Glutamatergic neuron (in vitro differentiated cells): ENCODE measurements around the gene RBP2. TPM values are rescaled to one million over a fixed set of nuclear protein-coding genes. Genes with fewer than 3 reads are reported as not detected.

Experiments
- DNase-seq: peaks from one replicate; pipeline ENCODE4 v3.0.0; 2022
- H3K27ac Mint-ChIP-seq: one replicate; pipeline ENCODE4 v1.8.0; 2020; ENCODE audit warnings: mild to moderate bottlenecking, mixed read lengths, inconsistent platforms; ENCODE audit not compliant: unreplicated experiment
- H3K27me3 Mint-ChIP-seq: one replicate; pipeline ENCODE4 v1.8.0; 2020; ENCODE audit warnings: mild to moderate bottlenecking, moderate library complexity, mixed read lengths, inconsistent platforms; ENCODE audit not compliant: unreplicated experiment
- H3K36me3 Mint-ChIP-seq: one replicate; pipeline ENCODE4 v1.8.0; 2020; ENCODE audit warnings: mild to moderate bottlenecking, mixed read lengths, inconsistent platforms; ENCODE audit not compliant: unreplicated experiment
- H3K4me1 Mint-ChIP-seq: one replicate; pipeline ENCODE4 v1.8.0; 2020; ENCODE audit warnings: mild to moderate bottlenecking, low read depth, mixed read lengths, inconsistent platforms; ENCODE audit not compliant: unreplicated experiment
- H3K4me3 Mint-ChIP-seq: one replicate; pipeline ENCODE4 v1.8.0; 2020; ENCODE audit warnings: mild to moderate bottlenecking, mixed read lengths, inconsistent platforms; ENCODE audit not compliant: unreplicated experiment
- H3K9me3 Mint-ChIP-seq: one replicate; pipeline ENCODE4 v1.8.0; 2020; ENCODE audit warnings: mild to moderate bottlenecking, moderate library complexity, mixed read lengths, inconsistent platforms; ENCODE audit not compliant: unreplicated experiment
- total RNA-seq: library from RNA; stranded (reverse); fragmentation: NEBNext Ultra II Directional; extraction: Animal tissue kit (Norgen Biotek cat#: 25700); gene quantifications from one replicate; pipeline ENCODE4 v1.2.1, GENCODE V29; 2021; ENCODE audit not compliant: unreplicated experiment
- TF ChIP-seq, protein P1 (sequence below): fragments of 200-600 bp; sonication (generic); IDR thresholded peaks from one replicate; pipeline ENCODE4 v1.5.0; 2021; ENCODE audit not compliant: partially characterized antibody, unreplicated experiment

Gene RBP2
- total RNA-seq, 1 donor from 2014 or later: not detected

DNA sequence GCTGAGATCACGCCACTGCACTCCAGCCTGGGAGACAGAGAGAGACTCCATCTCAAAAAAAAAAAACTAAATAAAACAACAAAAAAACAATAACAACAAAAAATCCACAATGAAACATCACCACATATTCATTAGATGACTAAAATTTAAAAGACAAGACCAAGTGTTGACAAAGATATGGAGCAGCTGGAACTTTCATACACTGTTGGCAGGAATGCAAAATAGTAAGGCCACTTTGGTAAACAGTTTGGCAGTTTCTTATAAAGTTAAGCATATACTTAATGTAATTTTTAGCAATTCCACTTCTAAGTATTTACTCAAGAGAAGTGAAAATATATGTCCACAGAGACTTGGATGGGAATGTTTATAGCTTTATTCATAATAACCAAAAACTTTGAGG lies 43.2 kb downstream of the RBP2 start:
- no peaks in the 10 kb centered on the region for H3K27me3 Mint-ChIP-seq
- TF ChIP-seq, protein P1, sequence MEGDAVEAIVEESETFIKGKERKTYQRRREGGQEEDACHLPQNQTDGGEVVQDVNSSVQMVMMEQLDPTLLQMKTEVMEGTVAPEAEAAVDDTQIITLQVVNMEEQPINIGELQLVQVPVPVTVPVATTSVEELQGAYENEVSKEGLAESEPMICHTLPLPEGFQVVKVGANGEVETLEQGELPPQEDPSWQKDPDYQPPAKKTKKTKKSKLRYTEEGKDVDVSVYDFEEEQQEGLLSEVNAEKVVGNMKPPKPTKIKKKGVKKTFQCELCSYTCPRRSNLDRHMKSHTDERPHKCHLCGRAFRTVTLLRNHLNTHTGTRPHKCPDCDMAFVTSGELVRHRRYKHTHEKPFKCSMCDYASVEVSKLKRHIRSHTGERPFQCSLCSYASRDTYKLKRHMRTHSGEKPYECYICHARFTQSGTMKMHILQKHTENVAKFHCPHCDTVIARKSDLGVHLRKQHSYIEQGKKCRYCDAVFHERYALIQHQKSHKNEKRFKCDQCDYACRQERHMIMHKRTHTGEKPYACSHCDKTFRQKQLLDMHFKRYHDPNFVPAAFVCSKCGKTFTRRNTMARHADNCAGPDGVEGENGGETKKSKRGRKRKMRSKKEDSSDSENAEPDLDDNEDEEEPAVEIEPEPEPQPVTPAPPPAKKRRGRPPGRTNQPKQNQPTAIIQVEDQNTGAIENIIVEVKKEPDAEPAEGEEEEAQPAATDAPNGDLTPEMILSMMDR: no peak
- peaks cover 6% of the 10 kb centered on the region for H3K4me1 Mint-ChIP-seq
- H3K27ac Mint-ChIP-seq: no peak overlapping the region
- H3K4me3 Mint-ChIP-seq: no peak overlapping the region
- H3K9me3 Mint-ChIP-seq: no peaks in the 10 kb centered on the region
- no peak for DNase-seq
- H3K36me3 Mint-ChIP-seq: no peaks in the 10 kb centered on the region

DNA sequence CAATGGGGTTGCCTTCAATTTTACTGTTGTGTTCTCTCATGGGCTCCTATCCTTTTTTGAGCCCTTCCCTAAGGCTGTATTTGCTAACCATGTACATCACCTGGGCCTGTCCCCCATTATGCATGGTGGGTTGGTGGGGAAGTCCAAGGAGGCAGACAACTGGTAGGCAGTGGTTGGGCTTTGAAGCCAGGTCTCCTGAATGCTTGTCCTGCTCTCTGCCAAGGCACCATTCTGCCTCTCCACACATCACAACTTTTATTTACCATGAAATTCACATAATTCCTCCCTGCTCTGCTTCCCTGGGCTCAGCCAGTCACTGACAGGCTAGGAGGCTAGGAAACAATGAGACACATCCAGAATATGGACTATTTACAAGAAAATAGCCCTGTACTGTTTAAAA lies 45.8 kb downstream of the RBP2 start:
- no peak overlapping the region for H3K27ac Mint-ChIP-seq
- TF ChIP-seq, protein P1: no peak
- H3K27me3 Mint-ChIP-seq: no peaks in the 10 kb centered on the region
- H3K36me3 Mint-ChIP-seq: no peaks in the 10 kb centered on the region
- H3K9me3 Mint-ChIP-seq: no peaks in the 10 kb centered on the region
- DNase-seq: no peak
- H3K4me1 Mint-ChIP-seq: peaks cover 7% of the 10 kb centered on the region
- H3K4me3 Mint-ChIP-seq: no peak overlapping the region

DNA sequence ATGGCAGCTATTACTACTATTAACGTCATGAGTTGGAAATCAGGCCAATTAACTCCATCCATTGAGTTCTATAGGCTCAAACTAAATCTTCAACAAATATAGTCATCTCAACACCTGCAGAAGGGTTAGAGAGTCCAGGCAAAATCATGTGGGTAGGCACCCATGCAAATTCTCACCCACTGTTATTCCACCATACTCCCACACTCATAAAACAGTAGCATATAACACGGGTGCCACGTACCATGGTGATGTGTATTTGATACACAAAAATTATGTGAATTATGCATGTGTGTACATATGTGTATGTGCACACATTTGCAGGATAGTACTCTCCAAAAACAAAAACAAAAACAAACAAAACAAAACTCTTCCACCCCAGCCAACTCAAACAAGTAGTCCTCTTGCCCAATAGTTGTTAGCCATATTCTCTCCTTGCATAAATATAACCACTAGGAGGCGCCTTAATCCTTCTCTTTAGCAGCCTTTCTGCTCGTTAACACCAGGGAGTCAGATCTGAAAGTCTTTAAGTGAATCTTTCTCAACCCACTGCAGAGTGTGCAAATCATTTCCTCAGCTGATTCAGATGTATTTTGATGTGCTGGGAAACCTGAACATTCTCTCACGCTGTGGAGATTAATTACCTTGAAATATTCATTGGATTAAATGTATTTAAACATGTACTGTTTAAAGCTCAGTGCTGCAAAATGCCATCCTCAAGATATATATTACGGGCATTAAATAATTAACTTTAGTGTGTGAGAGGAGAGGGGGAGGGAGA lies 48.8 kb downstream of the RBP2 start:
- H3K9me3 Mint-ChIP-seq: no peaks in the 10 kb centered on the region
- peaks cover 2% of the 10 kb centered on the region for H3K4me1 Mint-ChIP-seq
- H3K27me3 Mint-ChIP-seq: no peaks in the 10 kb centered on the region
- H3K27ac Mint-ChIP-seq: no peak overlapping the region
- H3K36me3 Mint-ChIP-seq: no peaks in the 10 kb centered on the region
- DNase-seq: no peak
- TF ChIP-seq, protein P1: peak; percentile 87
- no peak overlapping the region for H3K4me3 Mint-ChIP-seq

DNA sequence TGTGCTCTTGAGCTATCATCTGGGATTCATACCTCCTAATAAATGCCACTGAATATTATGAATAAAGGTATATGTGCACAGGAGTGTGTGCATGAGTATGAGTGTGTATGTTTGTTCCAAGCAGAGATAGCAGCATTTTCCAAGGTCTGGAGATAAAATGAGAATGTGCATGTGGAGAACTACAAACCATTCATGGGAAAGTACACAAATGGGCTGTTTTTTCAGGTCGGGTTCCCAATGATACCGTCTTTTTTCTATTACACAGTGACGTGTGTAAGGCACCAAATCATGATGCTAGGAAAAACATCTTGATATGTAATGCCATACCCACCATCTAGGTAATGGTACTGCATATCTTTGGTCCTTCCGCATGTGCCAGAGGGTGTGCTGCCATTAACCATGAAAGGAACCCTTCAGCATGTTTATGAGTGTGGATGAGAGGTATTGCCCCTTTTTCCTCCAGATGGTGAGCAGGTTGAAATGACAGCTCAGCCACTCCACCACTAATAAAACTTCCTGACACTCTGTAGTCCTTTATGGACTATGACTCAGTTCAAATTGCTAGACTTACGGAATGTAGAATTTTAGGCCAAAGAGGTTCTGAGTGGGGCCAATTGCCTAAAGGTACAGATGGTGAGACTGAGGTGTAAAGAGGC lies 50.4 kb downstream of the RBP2 start:
- Mint-ChIP-seq H3K4me1 (peaks cover 2% of the 10 kb centered on the region), H3K36me3 (no peaks in the 10 kb centered on the region), H3K27me3 (no peaks in the 10 kb centered on the region), H3K9me3 (no peaks in the 10 kb centered on the region), H3K4me3 (no peak overlapping the region), H3K27ac (no peak overlapping the region)
- DNase-seq: no peak
- TF ChIP-seq, protein P1: no peak

DNA sequence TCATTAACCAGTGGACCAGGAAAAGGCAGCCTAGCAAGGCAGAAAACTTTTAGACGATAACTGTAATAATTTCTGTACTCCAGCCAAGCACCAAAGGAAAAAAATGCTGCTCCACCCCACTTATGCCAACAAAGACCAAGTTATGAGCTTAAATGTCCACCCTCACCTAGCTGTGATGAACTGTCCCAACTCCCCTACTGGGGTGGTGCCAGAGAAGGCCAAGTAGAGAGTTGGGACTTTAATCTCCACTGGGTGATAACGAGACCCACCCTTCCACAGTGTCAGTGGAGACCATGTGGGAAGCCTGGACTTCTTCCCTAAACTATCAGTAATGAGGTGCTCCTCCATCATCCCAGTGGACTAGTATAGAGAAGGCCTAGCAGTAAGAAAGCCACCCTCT lies 53.1 kb downstream of the RBP2 start:
- no peaks in the 10 kb centered on the region for H3K36me3 Mint-ChIP-seq
- TF ChIP-seq, protein P1: no peak
- H3K27ac Mint-ChIP-seq: no peak overlapping the region
- H3K27me3 Mint-ChIP-seq: peaks cover 2% of the 10 kb centered on the region
- peaks cover 6% of the 10 kb centered on the region for H3K4me1 Mint-ChIP-seq
- no peak overlapping the region for H3K4me3 Mint-ChIP-seq
- no peak for DNase-seq
- no peaks in the 10 kb centered on the region for H3K9me3 Mint-ChIP-seq
